HS-5 (cell line): ENCODE results near the gene TPRN.

Source experiments
- DNase-seq: peaks from one replicate; pipeline ENCODE4 v3.0.0-alpha.2; 2012; ENCODE audit warnings: low read depth

The TPRN gene

DNA sequence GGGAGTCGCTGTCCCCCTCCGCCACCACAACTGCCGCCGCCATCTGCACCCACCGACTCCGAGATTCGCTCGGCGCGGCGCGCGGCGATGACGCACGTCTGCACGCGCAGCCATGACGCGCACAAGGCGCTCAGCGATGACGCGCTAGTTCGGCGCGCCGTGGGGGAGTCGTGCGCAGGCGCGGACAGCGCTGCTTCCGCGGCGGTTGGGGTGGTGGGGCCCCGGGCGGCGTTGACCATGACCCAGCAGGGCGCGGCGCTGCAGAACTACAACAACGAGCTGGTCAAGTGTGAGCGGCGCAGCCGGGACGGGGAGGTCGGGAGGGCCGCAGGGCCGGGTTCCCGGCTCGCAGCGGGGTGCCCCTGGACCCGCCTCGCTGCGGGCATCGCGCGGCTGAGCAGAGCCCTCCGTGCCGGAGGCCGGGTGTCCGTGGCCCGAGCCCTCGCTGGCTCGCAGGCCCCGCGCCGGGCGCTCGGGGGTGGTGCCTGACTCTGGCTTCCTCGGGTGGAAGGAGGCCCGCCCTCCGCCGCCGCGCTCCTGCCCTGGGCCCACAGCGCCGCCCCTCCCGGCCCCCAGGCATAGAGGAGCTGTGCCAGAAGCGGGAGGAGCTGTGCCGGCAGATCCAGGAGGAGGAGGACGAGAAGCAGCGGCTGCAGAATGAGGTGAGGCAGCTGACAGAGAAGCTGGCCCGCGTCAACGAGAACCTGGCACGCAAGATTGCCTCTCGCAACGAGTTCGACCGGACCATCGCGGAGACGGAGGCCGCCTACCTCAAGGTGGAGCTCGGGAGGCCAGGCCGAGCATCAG, 11.8 kb downstream of the TPRN start, which contains the start of the genes ANAPC2 and SSNA1:
TSS of gene ANAPC2 (minus strand) at position 71 of the 807 bp plus-strand sequence. CDS start at position 43, 28 bp downstream.
TSS of gene SSNA1 (plus strand) at position 187 of the 807 bp plus-strand sequence. CDS start at position 238, 51 bp downstream.
- DNase-seq = peak; percentile 75

DNA sequence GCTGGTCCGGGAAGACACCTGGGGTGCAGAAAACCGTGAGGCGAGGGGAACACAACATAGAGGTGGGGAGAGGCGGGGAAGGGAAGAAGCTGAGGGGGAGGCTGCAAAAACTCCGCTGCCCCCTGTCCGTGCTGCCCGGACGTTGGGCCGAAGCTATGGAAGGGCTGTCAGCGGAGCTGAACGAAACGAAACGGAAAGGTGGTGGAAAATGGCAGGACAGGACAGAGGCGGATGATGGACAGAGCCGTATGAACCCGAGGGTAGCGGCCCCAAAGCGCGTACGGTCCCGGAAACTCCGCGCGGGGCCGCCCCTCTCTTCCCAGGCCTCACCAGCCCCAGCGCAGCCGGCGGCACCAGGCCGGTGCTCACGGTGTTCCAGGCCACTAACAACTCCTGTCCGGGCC, 12.5 kb downstream of the TPRN start:
- no peak for DNase-seq

DNA sequence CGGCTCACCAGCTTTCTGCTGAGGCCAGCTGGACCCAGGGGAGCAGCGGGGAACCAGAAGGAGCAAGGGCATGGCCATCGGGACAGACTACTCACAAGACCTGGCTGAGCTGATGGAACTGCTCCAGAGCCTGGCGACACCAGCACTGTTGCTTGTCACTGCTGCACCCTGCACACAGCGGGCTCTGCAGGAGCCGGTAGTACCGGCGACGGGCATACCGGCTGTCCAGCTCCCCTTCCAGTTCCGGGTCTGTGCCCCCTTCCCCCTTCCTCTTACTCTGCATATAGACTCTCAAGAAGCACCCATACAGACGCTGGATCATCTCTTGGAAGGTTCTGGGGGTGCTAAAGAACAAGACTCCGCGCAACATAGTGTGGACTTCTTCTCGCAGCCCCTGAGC, 13.2 kb downstream of the TPRN start:
- no peak for DNase-seq

DNA sequence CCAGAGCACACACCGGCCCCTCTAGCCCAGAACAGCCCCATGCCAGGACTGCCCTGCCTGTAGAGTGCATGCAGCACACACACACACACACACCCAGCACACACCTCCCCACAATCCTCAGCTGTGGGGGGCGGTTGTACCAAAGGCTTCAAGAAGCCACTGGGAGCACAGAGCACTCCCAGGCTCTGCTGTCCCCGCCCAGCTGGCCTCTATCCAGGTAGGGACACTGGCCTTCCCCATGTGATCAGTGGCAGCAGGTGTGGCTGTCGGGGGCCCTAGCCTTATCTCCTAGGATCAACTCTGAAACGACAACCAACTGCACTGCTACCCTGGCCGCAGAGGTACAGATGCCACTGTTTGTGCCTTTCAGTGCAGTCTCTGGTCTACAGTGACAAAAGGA, 14.2 kb downstream of the TPRN start:
- DNase-seq = no peak

DNA sequence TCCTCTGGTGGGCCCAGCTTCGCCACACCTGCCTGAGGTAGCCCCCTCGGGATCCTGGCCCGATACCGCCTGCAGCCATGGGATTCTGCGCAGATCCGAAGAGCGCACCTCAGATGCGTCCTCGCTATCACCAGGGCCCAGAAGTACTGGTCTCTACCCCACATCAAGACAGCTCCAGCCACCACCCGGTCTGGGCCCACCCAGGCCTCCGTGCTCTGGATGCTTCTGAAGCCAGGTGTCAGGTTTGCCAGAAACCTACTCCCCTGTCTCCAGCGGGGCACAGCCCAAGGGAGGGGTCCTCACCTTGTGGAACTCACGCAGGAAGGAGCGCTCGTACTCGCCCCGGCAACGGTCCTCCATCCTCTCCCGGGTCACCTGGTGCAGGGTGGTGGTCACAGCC, 14.6 kb downstream of the TPRN start:
- no peak for DNase-seq

DNA sequence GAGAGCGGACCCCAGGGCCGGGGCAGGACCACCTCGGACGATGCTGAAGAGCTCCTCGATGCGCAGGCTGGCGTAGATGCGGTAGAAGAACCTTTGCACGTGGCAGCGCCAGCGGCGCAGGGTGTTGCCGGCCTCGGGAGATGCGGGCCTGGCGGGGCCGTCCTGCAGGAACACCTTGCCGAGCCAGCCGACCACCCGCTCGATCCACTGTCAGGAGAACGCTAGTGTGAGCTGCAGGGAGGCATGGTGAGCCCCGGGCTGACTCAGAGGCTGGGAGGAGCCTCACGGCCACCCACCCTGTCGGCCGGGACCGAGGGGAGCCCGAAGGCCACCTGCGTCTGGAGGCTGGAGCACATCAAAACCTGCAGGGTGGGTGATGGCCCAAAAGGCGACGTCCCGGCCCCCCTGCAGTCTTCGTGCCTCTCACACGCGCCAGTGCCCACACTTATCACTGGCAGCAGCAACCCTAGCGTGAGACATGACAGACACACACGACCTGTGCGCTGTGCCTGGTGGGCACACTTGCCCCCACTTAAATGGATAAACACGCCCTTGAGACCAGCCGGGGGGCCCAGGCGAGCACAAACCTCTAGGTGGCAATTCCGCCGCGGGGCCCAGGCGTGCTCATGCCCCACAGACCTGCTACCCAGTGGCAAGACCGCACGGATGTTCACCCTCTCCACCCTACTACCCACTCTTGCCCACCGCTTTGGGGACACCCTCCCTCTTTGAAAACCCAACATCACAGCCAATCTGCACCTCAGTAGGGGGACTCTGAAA, 15.5 kb downstream of the TPRN start:
- no peak for DNase-seq

DNA sequence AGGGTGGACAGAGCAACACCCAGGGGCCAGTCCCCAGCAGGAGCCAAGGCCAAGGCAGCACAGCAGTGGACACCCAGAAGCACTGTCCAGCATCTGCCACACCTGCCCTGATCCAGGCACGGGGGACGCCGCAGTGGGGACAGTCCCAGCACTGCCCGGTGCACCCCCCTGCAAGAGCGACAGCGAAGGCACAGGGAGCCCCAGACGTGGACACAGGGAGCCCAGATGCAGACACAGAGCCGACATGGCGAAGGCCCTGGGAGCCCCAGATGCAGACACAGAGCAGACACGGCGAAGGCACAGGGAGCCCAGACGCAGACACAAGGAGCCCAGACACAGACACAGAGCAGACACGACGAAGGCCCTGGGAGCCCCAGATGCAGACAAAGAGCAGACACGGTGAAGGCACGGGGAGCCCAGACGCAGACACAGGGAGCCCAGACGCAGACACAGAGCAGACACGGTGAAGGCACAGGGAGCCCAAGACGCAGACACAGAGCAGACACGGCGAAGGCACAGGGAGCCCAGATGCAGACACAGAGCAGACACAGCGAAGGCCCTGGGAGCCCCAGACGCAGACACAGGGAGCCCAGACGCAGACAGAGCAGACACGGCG, 16.5 kb downstream of the TPRN start:
- DNase-seq = no peak

DNA sequence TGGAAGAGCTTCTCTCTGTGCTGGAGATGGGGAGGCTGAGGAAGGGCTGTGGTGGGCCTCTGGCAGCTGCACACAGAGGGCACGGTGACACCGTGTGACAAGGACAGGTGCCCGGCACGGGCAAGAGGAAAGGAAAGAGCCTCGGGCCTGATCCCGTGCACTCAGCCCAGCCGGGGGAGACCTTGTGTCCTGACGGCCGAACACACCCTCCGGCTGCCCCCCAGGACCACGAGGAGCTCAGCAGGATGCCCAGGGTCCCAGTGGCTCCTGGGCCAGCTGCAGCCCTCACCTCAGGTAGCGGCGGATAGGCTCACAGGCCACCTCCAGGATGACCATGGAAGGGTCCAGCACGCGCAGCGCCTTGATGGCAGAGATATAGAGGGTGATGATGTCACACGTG, 17.7 kb downstream of the TPRN start:
- no peak for DNase-seq

DNA sequence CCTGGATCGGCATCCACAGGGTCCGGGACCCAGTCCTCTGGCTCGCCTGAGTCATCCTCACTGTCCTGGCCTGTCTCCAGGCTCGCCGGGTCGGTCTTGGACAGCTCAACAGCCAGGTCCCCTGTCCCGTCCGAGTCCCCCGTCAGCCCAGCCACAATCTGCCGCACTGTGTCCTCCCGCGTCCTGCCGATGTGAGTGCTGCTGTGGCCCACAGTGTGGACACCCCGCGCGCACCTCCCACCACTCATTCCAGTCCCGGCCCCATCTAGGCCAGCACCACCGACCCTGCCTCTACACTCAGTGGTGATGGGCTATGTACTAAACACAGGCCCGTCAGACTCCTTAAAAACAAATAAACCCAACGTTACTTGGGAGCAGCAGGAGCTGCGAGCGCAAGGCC, 18.9 kb downstream of the TPRN start:
- no peak for DNase-seq

DNA sequence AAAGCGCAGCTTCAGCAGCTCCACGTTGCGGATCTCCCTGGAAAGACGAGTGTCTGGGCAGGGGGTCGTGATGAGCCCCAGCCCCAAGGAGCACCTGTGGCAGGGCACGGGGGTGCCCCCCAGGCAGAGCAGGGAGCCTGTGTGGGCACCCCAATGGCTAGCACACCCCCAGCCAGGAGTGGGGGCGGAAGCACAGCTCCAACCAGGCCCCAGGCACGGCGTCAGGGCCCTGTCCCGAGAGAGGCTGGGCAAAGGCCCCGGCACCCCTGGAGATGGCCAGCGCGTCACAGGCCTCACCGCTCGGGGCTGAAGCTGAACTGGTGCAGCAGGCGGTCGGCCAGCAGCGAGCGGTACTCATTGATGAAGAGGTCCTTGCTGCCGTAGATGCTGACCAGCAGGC, 20.1 kb downstream of the TPRN start:
- DNase-seq = no peak

DNA sequence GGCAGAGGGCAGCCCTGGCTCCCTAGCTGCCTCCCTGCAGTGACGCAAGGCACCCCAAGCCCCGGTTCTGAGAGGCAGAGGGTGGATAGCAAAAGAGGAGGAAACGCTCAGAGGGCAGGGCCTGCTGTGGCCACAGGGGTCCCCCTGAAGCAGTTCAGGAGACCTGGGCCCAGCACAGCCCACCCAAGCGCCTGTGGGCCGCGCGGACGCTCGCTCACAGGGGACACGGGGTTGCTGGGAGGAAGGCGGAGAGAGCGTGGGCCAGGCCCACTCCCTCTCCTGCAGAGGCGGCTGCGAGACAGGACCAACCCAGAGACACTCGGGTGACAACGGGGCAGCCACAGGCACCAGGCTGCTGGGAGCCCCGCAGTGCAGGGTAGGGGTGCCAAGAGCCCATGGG, 20.8 kb downstream of the TPRN start:
- DNase-seq = no peak

DNA sequence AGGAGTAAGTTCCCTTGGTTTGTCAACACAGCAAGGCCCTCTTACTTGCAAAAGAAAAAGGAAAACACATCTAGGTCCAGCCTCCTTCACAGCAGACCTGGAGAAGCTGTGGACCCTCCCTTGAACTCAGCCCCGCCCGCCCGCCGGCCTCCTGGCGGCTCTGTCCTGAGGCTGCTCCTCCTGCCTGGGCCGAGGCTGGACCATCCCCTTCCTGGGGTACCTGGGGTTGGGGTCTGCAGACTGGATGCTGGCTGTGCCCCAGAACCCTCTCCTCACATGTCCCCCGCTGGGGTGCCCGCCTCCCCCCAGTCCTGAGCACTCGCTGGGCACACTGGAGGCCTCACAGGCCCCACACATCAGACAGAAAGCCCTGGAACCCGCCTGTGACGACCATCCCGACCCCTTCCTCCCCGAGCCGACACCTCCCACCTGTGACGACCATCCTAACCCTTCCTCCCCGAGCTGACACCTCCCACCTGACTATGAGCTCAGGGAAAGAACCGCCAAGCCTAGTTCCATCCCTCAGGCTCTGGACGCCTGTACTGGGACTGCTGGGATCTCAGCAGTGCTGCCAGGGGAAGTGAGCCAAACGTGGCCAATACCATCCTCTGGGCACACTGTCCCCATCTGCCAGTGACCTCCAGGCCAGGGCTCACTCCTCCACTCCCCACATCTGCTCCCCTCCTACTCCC, 21.5 kb downstream of the TPRN start:
- DNase-seq = no peak

DNA sequence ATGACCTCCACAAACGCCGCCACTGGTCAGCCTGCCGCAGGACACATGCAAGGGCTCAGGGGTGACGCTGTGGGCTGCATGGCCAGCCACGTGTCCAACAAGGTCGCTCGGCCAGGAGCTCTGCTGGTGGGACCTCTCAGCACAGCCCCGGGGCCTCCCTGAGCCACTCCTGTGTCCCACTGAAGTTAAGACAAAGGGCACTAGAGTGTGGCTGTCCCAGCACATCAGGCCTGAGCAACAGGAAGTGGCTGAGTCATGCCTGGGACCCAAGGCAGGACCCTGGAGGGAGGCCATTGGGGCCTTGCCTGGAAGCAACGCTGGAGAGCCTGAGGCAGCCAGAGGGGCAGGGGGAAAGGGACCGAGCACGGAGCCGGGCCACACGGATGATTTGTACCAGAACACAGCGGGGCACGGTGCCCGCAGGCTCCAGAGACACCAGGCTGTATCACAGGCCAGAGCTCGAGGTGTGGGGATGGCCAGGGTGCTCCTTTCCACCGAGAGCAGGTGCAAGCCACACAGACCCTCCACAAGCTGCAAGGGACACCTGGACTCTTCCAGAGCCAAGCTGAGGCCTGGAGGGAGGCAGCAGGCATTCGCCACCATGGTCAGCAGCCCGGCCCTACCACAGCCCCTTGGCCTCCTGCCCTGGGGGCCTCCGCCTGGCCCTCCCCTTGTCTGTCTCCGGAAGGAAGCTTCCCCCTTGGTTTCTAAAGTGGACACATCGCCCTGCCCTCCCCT, 22.2 kb downstream of the TPRN start:
- DNase-seq = no peak

DNA sequence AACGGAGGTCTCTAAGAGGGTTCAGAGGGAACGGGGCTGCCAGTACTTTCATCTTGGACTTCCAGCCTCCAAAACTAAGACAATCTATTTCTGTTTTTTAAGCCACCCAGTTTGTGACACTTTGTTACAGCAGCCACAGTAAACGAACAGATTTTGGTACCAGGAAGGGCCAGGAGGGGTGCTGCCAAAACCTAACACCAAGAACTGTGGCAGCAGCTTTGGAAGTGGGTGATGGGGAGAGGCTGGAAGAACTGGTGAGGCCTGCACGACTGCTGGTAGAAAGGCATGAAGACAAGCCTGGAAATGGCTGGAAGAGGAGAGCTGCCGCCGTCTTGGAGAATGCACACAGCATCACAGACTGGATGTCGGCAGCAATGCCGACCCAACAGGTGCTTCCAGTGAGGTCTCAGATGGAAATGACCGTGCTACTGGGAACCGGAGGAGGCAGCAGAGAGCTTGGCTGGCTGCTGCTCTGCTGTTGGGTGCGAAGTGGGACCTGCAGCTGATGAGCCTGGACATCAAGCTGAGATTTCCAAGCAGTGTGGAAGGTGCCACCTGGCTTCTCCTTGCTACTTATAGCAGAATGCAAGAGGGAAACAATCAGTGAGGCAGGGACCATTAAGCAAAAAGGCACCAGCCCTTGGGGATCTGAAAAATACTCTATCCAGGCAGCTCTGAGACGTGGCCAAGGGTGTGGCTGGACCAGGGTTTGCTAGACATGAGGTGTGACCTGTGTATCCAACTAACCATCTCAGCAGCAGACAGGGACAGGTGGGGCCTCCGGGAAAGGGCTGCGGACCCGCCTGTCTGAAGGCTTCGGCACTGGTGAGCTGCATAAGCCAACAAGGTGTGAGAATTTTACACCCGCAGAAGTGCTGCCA, 24.0 kb downstream of the TPRN start:
- DNase-seq = no peak

DNA sequence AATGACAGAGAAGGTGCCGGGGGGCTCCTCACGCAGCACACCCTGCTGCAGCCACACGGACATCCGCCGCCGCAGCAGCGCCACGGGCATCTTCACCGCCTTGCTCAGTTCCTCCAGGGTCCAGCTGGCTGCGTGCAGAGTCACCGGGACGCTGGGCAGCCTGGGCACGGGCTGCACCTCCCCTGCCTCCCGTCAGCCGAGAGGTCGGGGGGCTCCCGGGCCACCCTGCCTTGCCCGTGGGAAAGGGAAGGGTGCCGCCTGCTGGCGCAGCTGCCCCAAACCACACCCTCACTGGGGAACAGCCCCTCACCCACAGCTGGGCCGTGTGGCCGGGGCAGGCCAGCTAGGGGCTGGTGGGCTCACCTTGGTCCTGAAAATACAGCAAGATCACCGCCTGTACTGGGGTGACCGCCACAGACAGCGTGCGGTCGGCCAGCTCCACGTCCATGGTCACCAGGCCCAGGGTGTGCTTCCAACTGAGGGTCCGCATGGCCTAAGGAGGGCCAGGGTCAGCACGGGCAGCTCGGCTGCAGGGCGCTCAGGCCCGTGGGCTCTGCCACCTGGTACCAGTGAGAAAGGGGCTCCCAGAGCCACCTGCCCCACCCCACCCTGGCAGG, 25.1 kb downstream of the TPRN start:
- no peak for DNase-seq

DNA sequence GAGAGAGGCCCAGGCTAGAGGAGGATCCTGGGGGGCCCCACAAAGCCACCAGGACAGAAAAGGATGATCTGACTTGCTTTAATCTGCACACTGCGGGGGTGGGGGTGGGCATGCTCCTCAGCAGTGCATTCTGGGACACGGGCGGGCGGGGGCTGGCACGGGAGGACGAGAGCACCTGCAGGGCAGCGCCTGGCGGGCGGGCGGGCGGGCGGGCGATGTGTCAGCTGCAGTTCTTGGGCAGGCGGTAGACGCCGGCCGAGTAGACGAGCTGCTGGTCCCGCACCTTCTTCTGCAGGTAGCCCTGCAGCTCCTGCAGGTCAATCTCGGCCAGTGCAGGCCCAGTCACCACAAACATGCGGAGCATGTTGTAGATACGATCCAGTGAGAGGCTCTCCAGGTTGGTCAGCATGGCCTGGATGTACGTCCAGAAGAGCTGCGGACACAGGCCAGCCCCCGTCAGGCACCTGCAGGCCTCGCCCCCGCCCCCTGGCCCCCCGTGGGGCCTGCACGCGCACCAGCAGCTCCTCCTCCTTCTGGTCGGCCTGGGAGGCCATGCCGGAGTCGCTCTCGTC, 25.7 kb downstream of the TPRN start:
- DNase-seq = no peak

DNA sequence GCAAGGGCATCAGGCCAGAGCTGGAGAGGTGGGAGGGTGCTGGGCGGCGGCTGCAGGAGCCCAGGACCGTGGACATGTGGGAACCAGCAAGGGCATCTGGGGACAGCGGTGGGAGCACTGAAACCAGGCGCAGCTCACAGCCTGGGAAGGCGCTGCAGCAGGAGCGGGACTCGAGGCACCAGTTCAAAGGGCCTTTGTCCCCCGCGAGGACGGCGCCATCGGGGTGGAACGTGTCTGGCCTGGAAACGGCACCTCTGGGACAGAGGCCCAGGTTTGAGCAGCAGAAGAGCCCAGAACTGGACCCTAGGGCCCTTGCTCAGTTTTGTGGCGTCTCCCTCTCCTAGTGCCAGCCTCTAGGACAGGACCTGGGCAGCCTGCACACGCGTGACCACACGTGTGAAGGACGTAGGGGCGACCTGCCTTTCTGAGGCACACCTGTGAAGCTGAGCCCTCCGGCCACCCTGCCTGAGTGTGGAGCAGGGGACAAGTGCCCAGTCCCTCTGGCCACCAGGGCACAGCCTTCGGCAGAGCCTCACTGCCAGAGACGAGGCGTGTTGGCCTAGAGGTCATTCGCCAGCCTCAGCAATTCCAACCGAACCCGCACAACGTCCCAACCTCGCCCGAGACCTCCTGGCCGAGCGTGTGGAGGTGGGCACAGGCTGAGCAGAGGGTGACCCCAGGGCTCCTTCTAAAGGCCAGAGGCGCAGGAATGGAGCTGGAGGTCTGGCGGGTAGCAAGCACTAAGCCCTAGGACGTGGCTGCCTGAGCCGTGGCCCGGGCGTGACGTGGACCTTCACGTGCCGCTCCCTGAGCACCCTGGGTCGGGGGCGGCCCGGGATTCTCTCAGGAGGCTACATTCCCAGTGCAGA, 26.5 kb downstream of the TPRN start:
- no peak for DNase-seq

DNA sequence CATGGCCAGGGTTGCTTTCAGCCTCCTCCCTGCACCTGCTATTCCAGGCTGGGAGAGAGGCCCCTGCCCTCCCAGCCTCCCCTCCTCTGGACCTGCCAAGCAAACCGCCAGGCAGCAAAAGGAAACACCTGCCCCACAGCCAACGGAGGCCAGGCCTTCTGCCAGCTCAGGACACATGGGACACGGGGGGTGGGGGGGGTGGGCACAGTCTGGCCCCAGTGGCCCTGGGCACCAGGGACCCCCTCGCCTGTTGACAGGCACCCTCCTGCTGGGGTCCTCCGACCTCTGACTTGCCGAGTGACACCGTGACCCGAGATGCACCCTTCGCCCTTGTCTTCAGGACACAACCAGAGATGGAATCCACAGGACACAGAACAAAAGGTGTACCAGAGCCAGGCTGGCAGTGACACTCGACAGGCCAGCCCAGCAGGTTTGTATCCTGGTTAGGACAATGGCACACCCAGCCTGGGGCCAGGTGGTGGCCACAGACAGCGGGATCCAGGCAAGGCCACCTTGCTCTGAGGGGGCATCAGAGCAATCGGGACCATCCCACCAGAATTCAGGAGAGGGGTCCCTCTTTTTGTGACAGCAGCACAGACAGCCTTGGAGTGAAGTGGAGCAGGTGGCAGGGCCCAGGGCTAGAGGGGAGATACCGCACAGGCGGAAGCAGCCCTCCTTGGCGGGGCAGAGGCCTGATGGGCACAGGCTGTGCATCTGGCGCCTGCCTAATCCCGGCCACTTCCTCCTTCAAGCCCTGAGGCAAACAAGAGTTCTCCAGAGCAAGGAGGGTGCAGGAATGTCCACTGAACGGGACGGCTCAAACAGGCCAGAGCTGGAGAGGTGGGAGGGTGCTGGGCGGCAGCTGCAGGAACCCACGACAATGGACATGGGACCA, 27.4 kb downstream of the TPRN start:
- DNase-seq = no peak
